ENCODE data around the gene SLC39A11.

- TF ChIP-seq POLR2A (IDR thresholded peaks at IDR 0.05) (no peak), POLR2AphosphoS5 (IDR thresholded peaks at IDR 0.05) (no peak)
These were observed 798 bp upstream of the SLC39A11 start for GRCh38 chr17:73093286-73093685.
